HepG2 (cell line): ENCODE measurements around the gene TPM2. TPM values are rescaled to one million over a fixed set of nuclear protein-coding genes. Genes with fewer than 3 reads are reported as not detected.

Experiments
- ATAC-seq: fragments of 200-7000 bp; cut with Tn5 transposase; 3 replicates; pipeline ENCODE4 v1.9.1; 2020; ENCODE audit warnings: mild to moderate bottlenecking, moderate library complexity
- BruUV-seq: library from RNA; stranded (reverse); fragments of 400-500 nt; replicated peaks from 2 replicates; lab custom pipeline; 2021; lab: Mats Ljungman, UMichigan
- CTCF ChIA-PET: fragments of 300-600 bp; formaldehyde crosslinking; extraction: SDS; loops from one replicate; lab custom pipeline; 2021; ENCODE audit warnings: low total read pairs, inconsistent platforms, low intra/inter-chr PET ratio; lab: Yijun Ruan, JAX
- POLR2A ChIA-PET: fragments of 350-600 bp; sonication (Branson Sonifier 250); formaldehyde crosslinking; loops from one replicate; lab custom pipeline; 2020; ENCODE audit warnings: antibody characterized with exemption, inconsistent platforms; lab: Yijun Ruan, JAX
- DNase-seq: peaks from one replicate; pipeline ENCODE4 v3.0.0-alpha.2; 2015; ENCODE audit warnings: low spot score
- FAIRE-seq: peaks from 3 replicates; lab custom pipeline; 2011; peaks lifted over from hg19 to GRCh38; lab: Jason Lieb, UNC
- H2AFZ ChIP-seq: one replicate; pipeline ENCODE4 v1.6.1; 2011; ENCODE audit warnings: low read length, inconsistent platforms
- H3K27ac ChIP-seq: fragments of 300-600 bp; 3 replicates; pipeline ENCODE4 v1.8.0; 2011; ENCODE audit warnings: mixed run types, mild to moderate bottlenecking, mixed read lengths, low read length, inconsistent platforms; ENCODE audit not compliant: insufficient read depth; ENCODE audit errors: extremely low read length
- H3K27me3 ChIP-seq, 2 experiments: fragments of 200-600 bp in 1 of 2; 2 replicates in 1 of 2; 3 replicates in 1 of 2; pipeline versions ENCODE4 v1.6.0 to v1.8.0; 2011; ENCODE audit warnings: low read length in 2 of 2, mild to moderate bottlenecking in 2 of 2, moderate library complexity in 2 of 2, inconsistent platforms in 1 of 2; ENCODE audit not compliant: insufficient read depth in 2 of 2, control insufficient read depth in 1 of 2
- H3K36me3 ChIP-seq, 2 experiments: fragments of 200-600 bp in 1 of 2; replicated peaks in 1 of 2; 2 replicates in 1 of 2; 3 replicates in 1 of 2; pipeline versions ENCODE4 v1.5.1 to v1.8.0; 2011; ENCODE audit warnings: low read length in 2 of 2, inconsistent platforms in 1 of 2; ENCODE audit not compliant: insufficient read depth in 2 of 2, control insufficient read depth in 1 of 2
- H3K4me1 ChIP-seq: 2 replicates; pipeline ENCODE4 v1.5.1; 2012; ENCODE audit warnings: low read length, inconsistent platforms; ENCODE audit not compliant: insufficient read depth
- H3K4me2 ChIP-seq: 2 replicates; pipeline ENCODE4 v1.6.0; 2011; ENCODE audit warnings: low read depth, low read length, inconsistent platforms
- H3K4me3 ChIP-seq, 3 experiments: fragments of 200-600 bp in 1 of 3; sonication (generic), shearing (Covaris generic) in 1 of 3; replicated peaks in 1 of 3; 2 replicates each; pipeline ENCODE4 v1.5.1; 2011 to 2016; ENCODE audit warnings: low read length in 3 of 3, inconsistent platforms in 2 of 3, low read depth in 2 of 3, mild to moderate bottlenecking in 2 of 3, control low read depth in 1 of 3, mixed read lengths in 1 of 3; ENCODE audit not compliant: insufficient read depth in 1 of 3
- H3K79me2 ChIP-seq: one replicate; pipeline ENCODE4 v1.6.1; 2011; ENCODE audit warnings: low read length, inconsistent platforms; ENCODE audit not compliant: insufficient read depth
- H3K9ac ChIP-seq: 2 replicates; pipeline ENCODE4 v1.6.0; 2011; ENCODE audit warnings: mild to moderate bottlenecking, low read depth, low read length, inconsistent platforms; ENCODE audit not compliant: insufficient read depth
- H3K9me3 ChIP-seq: 2 replicates; pipeline ENCODE4 v1.5.1; 2012; ENCODE audit warnings: mild to moderate bottlenecking, low read length
- H4K20me1 ChIP-seq: 2 replicates; pipeline ENCODE4 v1.6.0; 2011; ENCODE audit warnings: inconsistent platforms, mild to moderate bottlenecking, low read length, moderate library complexity; ENCODE audit not compliant: insufficient read depth
- ATRX ChIP-seq: sonication (generic); formaldehyde crosslinking; IDR thresholded peaks from 2 replicates; pipeline ENCODE4 v1.4.0; 2020; ENCODE audit warnings: missing genetic modification reagents, borderline replicate concordance
- HNRNPH1 ChIP-seq: fragments of 200-400 bp; formaldehyde crosslinking; optimal IDR thresholded peaks from 2 replicates; pipeline ENCODE3; 2017; ENCODE audit warnings: mild to moderate bottlenecking, low read depth, low read length
- IRX3 ChIP-seq: sonication (generic); formaldehyde crosslinking; IDR thresholded peaks from 2 replicates; pipeline ENCODE4 v1.8.1; 2023; ENCODE audit warnings: mild to moderate bottlenecking, low read depth, missing genetic modification reagents, borderline replicate concordance
- RARA ChIP-seq: IDR thresholded peaks from 2 replicates; pipeline ENCODE4 v1.6.1; 2016; ENCODE audit warnings: missing genetic modification reagents, missing compliant biosample characterization
- REPIN1 ChIP-seq: sonication (generic); formaldehyde crosslinking; IDR thresholded peaks from 2 replicates; pipeline ENCODE4 v1.8.0; 2022; ENCODE audit warnings: missing genetic modification reagents, low read depth, mild to moderate bottlenecking, borderline replicate concordance
- RNF2 ChIP-seq: fragments of 450-650 bp; conservative IDR thresholded peaks from 2 replicates; pipeline ENCODE4 v1.6.1; 2016; ENCODE audit warnings: low read depth
- SOX5 ChIP-seq: IDR thresholded peaks from 2 replicates; pipeline ENCODE4 v1.6.1; 2016; ENCODE audit warnings: borderline replicate concordance
- ZBTB10 ChIP-seq: sonication (generic); formaldehyde crosslinking; IDR thresholded peaks from 2 replicates; pipeline ENCODE4 v1.4.0; 2020; ENCODE audit warnings: missing genetic modification reagents, borderline replicate concordance
- ZNF138 ChIP-seq: sonication (generic); formaldehyde crosslinking; IDR thresholded peaks from 2 replicates; pipeline ENCODE4 v1.5.0; 2020; ENCODE audit warnings: mild to moderate bottlenecking, low read depth, missing genetic modification reagents
- ZNF232 ChIP-seq: sonication (generic); formaldehyde crosslinking; IDR thresholded peaks from 2 replicates; pipeline ENCODE4 v1.4.0; 2020; ENCODE audit warnings: missing genetic modification reagents, borderline replicate concordance
- ZNF256 ChIP-seq: sonication (generic); formaldehyde crosslinking; conservative IDR thresholded peaks from 2 replicates; pipeline ENCODE4 v1.4.0; 2020; ENCODE audit warnings: missing genetic modification reagents
- ZNF569 ChIP-seq: sonication (generic); formaldehyde crosslinking; IDR thresholded peaks from 2 replicates; pipeline ENCODE4 v1.5.0; 2020; ENCODE audit warnings: mild to moderate bottlenecking, missing genetic modification reagents, moderate library complexity, borderline replicate concordance
- WGBS: methylation state at CpG from one replicate; pipeline ENCODE4 v1.1.6; 2017; ENCODE audit warnings: low lambda C conversion rate; 5-methylcytosine and 5-hydroxymethylcytosine counted together
- in situ Hi-C: cut with HindIII; loops from 2 replicates; pipeline ENCODE4 v1.10.0; 2017; ENCODE audit warnings: low pct_unique_long_range_greater_than_20kb; ENCODE audit not compliant: extremely low pct_ligation_motif_present
- intact Hi-C: fragments of 100-400 bp; cut with micrococcal nuclease; formaldehyde crosslinking; loops from one replicate; pipeline ENCODE4 v1.10.0; 2022; ENCODE audit not compliant: unreplicated experiment
- polyA plus RNA-seq, 8 experiments: library from polyadenylated mRNA; depleted of rRNA in 3 of 8; stranded (reverse) in 7 of 8; unstranded in 1 of 8; fragments of >200 nt; fragmentation: Illumina TruSeq in 4 of 8; extraction: Trizol in 4 of 8; gene quantifications; 2 replicates each; pipeline versions ENCODE4 v1.2.1 to v1.2.3, GENCODE V29; 2011 to 2016; ENCODE audit warnings: low read depth in 4 of 8, missing spikeins in 1 of 8, mixed read lengths in 1 of 8; ENCODE audit not compliant: insufficient read depth in 1 of 8
- total RNA-seq, 5 experiments: library from RNA; depleted of rRNA; stranded (reverse); fragments of >200 nt; fragmentation: Illumina TruSeq; extraction: Trizol; gene quantifications; 2 replicates each; pipeline ENCODE4 v1.2.3, GENCODE V29; 2016; ENCODE audit warnings: low read depth in 1 of 5
- TF ChIP-seq, protein P1 (sequence below): sonication (generic); formaldehyde crosslinking; conservative IDR thresholded peaks from 2 replicates; pipeline ENCODE4 v1.5.0; 2020; ENCODE audit warnings: missing genetic modification reagents
- TF ChIP-seq, protein P2 (sequence below): sonication (generic); formaldehyde crosslinking; IDR thresholded peaks from 2 replicates; pipeline ENCODE4 v1.5.0; 2020; ENCODE audit warnings: missing genetic modification reagents, mild to moderate bottlenecking, borderline replicate concordance

TPM2 gene
- total and polyA plus RNA-seq, 2 of the 13 experiments (the other 11 are each of a cell fraction or from before 2014, with no cell fraction given) = 3.1 to 10.7 TPM

GRCh38 chr9:35667939-35668338 lies 21.8 kb downstream of the TPM2 start:
- DNase-seq = no peak
- CTCF ChIA-PET = no interaction called here
- H2AFZ ChIP-seq = no peak overlapping the region
- peaks cover 77% of the 10 kb centered on the region for H3K4me1 ChIP-seq
- no peak for FAIRE-seq
- no peaks in the 10 kb centered on the region for H3K27me3 ChIP-seq
- H3K4me3 ChIP-seq = no peak overlapping the region
- TF ChIP-seq, protein P1, sequence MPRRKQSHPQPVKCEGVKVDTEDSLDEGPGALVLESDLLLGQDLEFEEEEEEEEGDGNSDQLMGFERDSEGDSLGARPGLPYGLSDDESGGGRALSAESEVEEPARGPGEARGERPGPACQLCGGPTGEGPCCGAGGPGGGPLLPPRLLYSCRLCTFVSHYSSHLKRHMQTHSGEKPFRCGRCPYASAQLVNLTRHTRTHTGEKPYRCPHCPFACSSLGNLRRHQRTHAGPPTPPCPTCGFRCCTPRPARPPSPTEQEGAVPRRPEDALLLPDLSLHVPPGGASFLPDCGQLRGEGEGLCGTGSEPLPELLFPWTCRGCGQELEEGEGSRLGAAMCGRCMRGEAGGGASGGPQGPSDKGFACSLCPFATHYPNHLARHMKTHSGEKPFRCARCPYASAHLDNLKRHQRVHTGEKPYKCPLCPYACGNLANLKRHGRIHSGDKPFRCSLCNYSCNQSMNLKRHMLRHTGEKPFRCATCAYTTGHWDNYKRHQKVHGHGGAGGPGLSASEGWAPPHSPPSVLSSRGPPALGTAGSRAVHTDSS (CRISPR knock-in tag) = no peak
- TF ChIP-seq, protein P2, sequence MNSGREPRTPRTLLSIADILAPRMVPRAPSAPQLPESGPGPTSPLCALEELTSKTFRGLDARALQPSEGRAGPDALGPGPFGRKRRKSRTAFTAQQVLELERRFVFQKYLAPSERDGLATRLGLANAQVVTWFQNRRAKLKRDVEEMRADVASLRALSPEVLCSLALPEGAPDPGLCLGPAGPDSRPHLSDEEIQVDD = no peak
- TF ChIP-seq ZNF256 (CRISPR knock-in tag) = no peak
- no peak for TF ChIP-seq RNF2
- TF ChIP-seq ZNF232 (CRISPR knock-in tag) = no peak
- no peak for TF ChIP-seq RARA
- no peak for TF ChIP-seq REPIN1 (CRISPR knock-in tag)
- no peak for TF ChIP-seq HNRNPH1
- TF ChIP-seq IRX3 (CRISPR knock-in tag) = no peak
- no peak for TF ChIP-seq ZNF569
- no peak for TF ChIP-seq ZBTB10 (CRISPR knock-in tag)
- TF ChIP-seq ZNF138 (CRISPR knock-in tag) = no peak
- no peak for TF ChIP-seq SOX5 (CRISPR knock-in tag)
- TF ChIP-seq ATRX (CRISPR knock-in tag) = no peak
- in situ Hi-C loops (loop anchor here (5.0 kb wide), 1 partner anchor 59 kb away; no protein-coding TSS in a partner anchor), intact Hi-C loops (no loop called here)
- no peak overlapping the region for H3K27ac ChIP-seq
- H3K79me2 ChIP-seq = peaks cover 10% of the 10 kb centered on the region
- POLR2A ChIA-PET = no interaction called here
- BruUV-seq = no TSS peak
- peaks cover 2 to 4% of the 10 kb centered on the region in 2 experiments; a peak in 2 of 5 replicates for H3K36me3 ChIP-seq
- H4K20me1 ChIP-seq = no peaks in the 10 kb centered on the region
- no peaks in the 10 kb centered on the region for H3K9me3 ChIP-seq
- no peak overlapping the region for H3K4me2 ChIP-seq
- no peak overlapping the region for H3K9ac ChIP-seq
- 97% methylated on average over 3 of the region's 3 CpGs for WGBS
- no peak for ATAC-seq
